Activated T-helper 17 cell treated with anti-CD3 and anti-CD28 coated beads, Interleukin-2, amount 50 U/mL, for 72 hours (primary cell): Measurements from ENCODE around the gene FARP1. TPM values are rescaled to one million over a fixed set of nuclear protein-coding genes. Genes with fewer than 3 reads are reported as not detected.

Experiments
- ATAC-seq: fragments of 150-1000 bp; cut with Tn5 transposase; replicated peaks from 2 replicates; pipeline ENCODE4 v1.10.0; 2021; ENCODE audit warnings: mild to moderate bottlenecking, moderate library complexity
- H3K27ac Mint-ChIP-seq: one replicate; pipeline ENCODE4 v1.8.0; 2022; ENCODE audit warnings: mixed read lengths
- H3K27me3 Mint-ChIP-seq: one replicate; pipeline ENCODE4 v1.8.0; 2022; ENCODE audit warnings: mixed read lengths
- H3K36me3 Mint-ChIP-seq: one replicate; pipeline ENCODE4 v1.8.0; 2022; ENCODE audit warnings: low read depth, mild to moderate bottlenecking, mixed read lengths
- H3K4me1 Mint-ChIP-seq: one replicate; pipeline ENCODE4 v1.8.0; 2022; ENCODE audit warnings: mixed read lengths
- H3K4me3 Mint-ChIP-seq: one replicate; pipeline ENCODE4 v1.8.0; 2022; ENCODE audit warnings: mild to moderate bottlenecking, mixed read lengths
- H3K9me3 Mint-ChIP-seq: one replicate; pipeline ENCODE4 v1.8.0; 2022; ENCODE audit warnings: mixed read lengths
- total RNA-seq, 2 donors: library from RNA; stranded (reverse); gene quantifications; one replicate each; pipeline ENCODE4 v1.2.3, GENCODE V29; 2022

The FARP1 gene
- total RNA-seq, 2 donors from 2014 or later: 1.1 to 1.7 TPM

- no peak overlapping the region for H3K27ac Mint-ChIP-seq
- ATAC-seq: no peak
Observed at GRCh38 chr13:98318263-98318878, 175.5 kb downstream of the FARP1 start.

GRCh38 chr13:98320561-98321105 is 177.7 kb downstream of the FARP1 start:
- Mint-ChIP-seq H3K27me3 (peaks cover 25% of the 10 kb centered on the region), H3K27ac (no peak overlapping the region), H3K36me3 (no peaks in the 10 kb centered on the region), H3K9me3 (no peaks in the 10 kb centered on the region), H3K4me3 (no peak overlapping the region), H3K4me1 (no peaks in the 10 kb centered on the region)
- ATAC-seq: no peak

More at GRCh38 chr13:98318263-98318878, 175.5 kb downstream of the FARP1 start:
- peaks cover 19% of the 10 kb centered on the region for H3K27me3 Mint-ChIP-seq
- no peak overlapping the region for H3K4me3 Mint-ChIP-seq
- H3K36me3 Mint-ChIP-seq: no peaks in the 10 kb centered on the region
- H3K4me1 Mint-ChIP-seq: no peaks in the 10 kb centered on the region
- no peaks in the 10 kb centered on the region for H3K9me3 Mint-ChIP-seq

- Mint-ChIP-seq H3K27ac (no peak overlapping the region), H3K9me3 (no peaks in the 10 kb centered on the region), H3K27me3 (peaks cover 26% of the 10 kb centered on the region), H3K4me1 (no peaks in the 10 kb centered on the region), H3K36me3 (no peaks in the 10 kb centered on the region), H3K4me3 (no peak overlapping the region)
- ATAC-seq: no peak
Observed at GRCh38 chr13:98321395-98321794, 178.5 kb downstream of the FARP1 start.

- Mint-ChIP-seq H3K27me3 (peaks cover 27% of the 10 kb centered on the region), H3K9me3 (no peaks in the 10 kb centered on the region), H3K4me1 (no peaks in the 10 kb centered on the region), H3K4me3 (no peak overlapping the region), H3K36me3 (no peaks in the 10 kb centered on the region), H3K27ac (no peak overlapping the region)
- ATAC-seq: no peak
Observed at GRCh38 chr13:98322091-98322718, 179.3 kb downstream of the FARP1 start.

GRCh38 chr13:98324105-98324504 is 181.2 kb downstream of the FARP1 start:
- no peak for ATAC-seq
- no peaks in the 10 kb centered on the region for H3K9me3 Mint-ChIP-seq
- peaks cover 24% of the 10 kb centered on the region for H3K27me3 Mint-ChIP-seq
- no peaks in the 10 kb centered on the region for H3K4me1 Mint-ChIP-seq
- no peak overlapping the region for H3K27ac Mint-ChIP-seq
- no peaks in the 10 kb centered on the region for H3K36me3 Mint-ChIP-seq
- no peak overlapping the region for H3K4me3 Mint-ChIP-seq

DNA sequence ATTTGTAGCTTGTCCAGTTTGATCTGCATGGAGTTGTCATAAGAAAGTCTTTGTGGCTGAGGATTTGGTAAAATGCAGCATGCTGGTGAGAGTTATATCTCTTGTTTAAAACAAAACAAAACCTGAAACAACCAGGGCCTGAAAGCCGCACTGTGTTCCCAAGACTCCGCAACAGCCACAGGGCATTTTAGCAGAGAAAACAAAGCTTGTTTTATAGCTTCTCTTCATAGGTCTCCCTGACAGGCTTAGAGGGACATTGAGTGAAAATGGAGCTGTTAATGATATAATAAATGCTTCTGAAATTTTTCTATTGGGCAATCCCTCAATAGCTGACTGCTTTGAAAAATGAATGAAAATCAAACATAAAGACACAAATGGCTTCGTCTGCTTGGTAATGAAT is 182.8 kb downstream of the FARP1 start:
- Mint-ChIP-seq H3K4me3 (no peak overlapping the region), H3K27me3 (peaks cover 28% of the 10 kb centered on the region), H3K9me3 (no peaks in the 10 kb centered on the region), H3K4me1 (no peaks in the 10 kb centered on the region), H3K36me3 (no peaks in the 10 kb centered on the region), H3K27ac (no peak overlapping the region)
- ATAC-seq: no peak

DNA sequence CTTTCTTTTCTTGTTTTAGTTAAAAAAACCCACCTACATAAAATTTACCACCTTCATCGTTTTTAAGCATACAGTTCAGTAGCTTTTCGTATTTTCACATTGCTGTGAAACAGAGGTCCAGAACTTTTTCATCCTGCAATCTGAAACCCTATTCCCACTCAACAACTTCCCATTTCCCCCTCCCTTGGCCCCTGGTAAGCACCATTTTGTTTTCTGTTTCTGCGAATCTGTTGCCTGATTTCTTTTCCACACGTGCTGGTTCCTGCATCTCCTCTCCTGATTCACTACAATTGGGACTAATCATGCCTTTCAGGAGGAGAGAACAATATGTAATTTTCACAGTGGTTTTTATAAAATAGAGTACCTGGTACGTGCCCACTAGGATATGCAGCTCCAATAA is 183.4 kb downstream of the FARP1 start:
- no peak overlapping the region for H3K27ac Mint-ChIP-seq
- no peaks in the 10 kb centered on the region for H3K4me1 Mint-ChIP-seq

DNA sequence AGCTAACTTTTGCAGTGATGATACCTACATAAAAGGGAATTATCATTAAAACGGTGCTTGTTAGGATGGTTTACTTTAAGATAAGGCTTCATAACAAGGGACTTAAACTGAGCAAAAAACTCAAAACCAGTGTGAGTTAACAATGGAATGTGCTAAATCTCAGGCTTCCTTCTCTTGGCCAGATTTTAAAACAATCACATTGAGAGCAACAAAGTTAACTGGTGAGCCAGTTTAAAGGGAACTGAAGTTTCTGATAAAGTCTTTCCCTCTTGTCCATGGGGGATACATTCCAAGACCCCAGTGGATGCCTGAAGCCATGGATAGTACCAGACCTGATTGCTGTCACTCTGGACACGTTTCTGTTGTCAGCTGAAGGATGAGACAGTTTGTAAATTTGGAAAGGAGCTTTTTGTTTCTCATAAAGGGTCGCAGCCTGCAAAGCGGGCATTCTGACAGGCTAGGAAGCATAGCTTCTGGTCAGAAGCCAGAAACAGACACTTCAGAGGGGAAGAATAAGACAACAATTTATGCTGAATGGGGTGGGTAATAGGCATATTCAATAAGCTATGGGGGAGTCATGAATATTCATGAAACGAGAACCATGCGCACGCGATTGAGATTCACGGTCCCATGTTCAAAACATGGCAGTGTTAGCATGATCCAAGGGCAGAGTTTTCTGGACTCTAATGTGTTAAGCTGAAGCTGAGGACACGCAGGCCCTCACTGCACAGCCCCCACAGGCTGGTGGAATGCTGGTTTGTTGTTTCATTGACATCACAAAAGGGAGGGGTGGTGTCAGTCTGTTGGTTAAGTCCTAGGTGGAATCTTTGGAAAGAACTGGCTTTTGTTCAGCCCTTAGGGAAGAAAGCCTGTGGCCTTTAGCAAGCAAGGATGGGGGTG is 184.7 kb downstream of the FARP1 start:
- Mint-ChIP-seq H3K9me3 (no peaks in the 10 kb centered on the region), H3K4me3 (no peak overlapping the region), H3K27ac (no peak overlapping the region), H3K27me3 (peaks cover 31% of the 10 kb centered on the region), H3K36me3 (no peaks in the 10 kb centered on the region), H3K4me1 (no peaks in the 10 kb centered on the region)
- ATAC-seq: no peak

More for the DNA sequence above, 183.4 kb downstream of the FARP1 start:
- ATAC-seq: no peak
- Mint-ChIP-seq H3K36me3 (no peaks in the 10 kb centered on the region), H3K9me3 (no peaks in the 10 kb centered on the region), H3K4me3 (no peak overlapping the region), H3K27me3 (peaks cover 25% of the 10 kb centered on the region)

- Mint-ChIP-seq H3K36me3 (no peaks in the 10 kb centered on the region), H3K27ac (no peak overlapping the region), H3K4me1 (no peaks in the 10 kb centered on the region), H3K27me3 (peaks cover 34% of the 10 kb centered on the region), H3K9me3 (no peaks in the 10 kb centered on the region), H3K4me3 (no peak overlapping the region)
- ATAC-seq: no peak
Observed at GRCh38 chr13:98328511-98328910, 185.6 kb downstream of the FARP1 start.

DNA sequence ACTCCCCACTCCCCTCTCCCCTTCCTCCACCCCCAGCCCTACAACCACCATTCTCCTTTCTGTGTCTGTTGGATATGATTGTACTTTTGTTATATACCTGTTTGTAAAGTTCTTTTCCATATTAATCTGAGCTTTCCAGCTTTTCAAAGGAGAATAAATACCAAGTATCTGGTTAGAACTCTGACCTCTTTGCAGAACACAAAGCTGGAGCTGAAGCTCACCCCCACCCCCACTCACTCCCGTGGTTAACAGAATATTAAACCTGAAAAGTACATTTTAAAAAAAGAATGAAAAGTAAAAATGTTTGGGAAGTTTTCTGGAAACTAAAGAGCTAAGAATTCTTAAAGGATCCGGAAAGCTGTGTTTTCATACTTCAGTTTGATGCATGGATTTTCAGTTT is 189.3 kb downstream of the FARP1 start:
- Mint-ChIP-seq H3K9me3 (no peaks in the 10 kb centered on the region), H3K4me3 (no peak overlapping the region), H3K27me3 (peaks cover 31% of the 10 kb centered on the region), H3K36me3 (no peaks in the 10 kb centered on the region), H3K27ac (no peak overlapping the region), H3K4me1 (no peaks in the 10 kb centered on the region)
- no peak for ATAC-seq

GRCh38 chr13:98332691-98333090 is 189.8 kb downstream of the FARP1 start:
- Mint-ChIP-seq H3K27ac (no peak overlapping the region), H3K4me1 (no peaks in the 10 kb centered on the region), H3K36me3 (no peaks in the 10 kb centered on the region), H3K4me3 (no peak overlapping the region), H3K9me3 (no peaks in the 10 kb centered on the region), H3K27me3 (peaks cover 35% of the 10 kb centered on the region)
- ATAC-seq: no peak

DNA sequence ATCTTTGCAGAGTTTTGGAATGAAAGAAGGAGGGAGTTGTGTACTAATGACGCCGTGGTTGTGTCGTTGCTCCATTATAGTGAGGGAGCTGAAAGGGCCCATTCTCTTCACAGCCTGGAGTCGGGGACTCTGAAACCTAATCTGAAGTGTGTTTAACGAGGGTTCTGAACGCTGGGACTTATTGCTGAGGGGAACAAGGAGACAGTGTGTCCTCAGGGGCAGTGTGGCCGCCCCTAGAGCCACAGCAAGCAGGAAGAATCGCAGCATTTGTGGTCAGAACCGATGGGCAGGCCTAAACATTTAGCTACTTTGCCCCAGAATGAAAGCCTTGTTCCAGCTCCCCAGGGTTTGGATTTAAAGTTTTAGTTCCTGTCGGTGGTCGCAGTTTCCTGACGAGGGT is 190.6 kb downstream of the FARP1 start:
- Mint-ChIP-seq H3K4me1 (no peaks in the 10 kb centered on the region), H3K9me3 (no peaks in the 10 kb centered on the region), H3K36me3 (no peaks in the 10 kb centered on the region), H3K27ac (no peak overlapping the region), H3K4me3 (no peak overlapping the region), H3K27me3 (peaks cover 38% of the 10 kb centered on the region)
- no peak for ATAC-seq

DNA sequence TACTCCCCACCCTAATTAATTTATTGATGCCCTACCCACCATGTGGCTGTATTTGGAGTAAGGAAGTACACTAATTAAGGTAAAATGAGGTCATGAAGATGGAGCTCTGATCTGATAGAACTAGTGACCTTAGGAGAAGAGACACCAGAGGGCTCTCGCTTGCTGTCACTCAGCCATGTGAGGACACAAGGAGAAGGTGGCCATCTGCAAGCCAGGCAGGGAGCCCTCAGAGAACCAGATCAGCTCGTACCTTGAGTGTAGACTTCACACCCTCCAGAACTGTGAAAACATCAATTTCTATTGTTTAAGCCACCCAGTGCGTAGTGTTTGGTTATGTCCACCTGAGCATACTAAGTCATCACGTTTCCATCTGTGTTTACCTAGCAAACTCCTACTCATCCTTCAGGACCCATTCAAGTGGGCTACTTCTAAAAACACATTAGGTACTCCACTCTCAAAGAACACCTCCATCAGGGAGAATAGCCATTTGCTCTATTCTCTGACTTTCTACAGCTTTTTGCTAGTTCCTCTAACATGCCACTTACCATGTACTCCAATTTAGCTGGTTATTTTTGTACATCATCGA is 191.8 kb downstream of the FARP1 start:
- no peak overlapping the region for H3K4me3 Mint-ChIP-seq
- H3K36me3 Mint-ChIP-seq: no peaks in the 10 kb centered on the region
- no peaks in the 10 kb centered on the region for H3K9me3 Mint-ChIP-seq
- H3K27me3 Mint-ChIP-seq: peaks cover 42% of the 10 kb centered on the region
- no peak overlapping the region for H3K27ac Mint-ChIP-seq
- no peaks in the 10 kb centered on the region for H3K4me1 Mint-ChIP-seq
- no peak for ATAC-seq

DNA sequence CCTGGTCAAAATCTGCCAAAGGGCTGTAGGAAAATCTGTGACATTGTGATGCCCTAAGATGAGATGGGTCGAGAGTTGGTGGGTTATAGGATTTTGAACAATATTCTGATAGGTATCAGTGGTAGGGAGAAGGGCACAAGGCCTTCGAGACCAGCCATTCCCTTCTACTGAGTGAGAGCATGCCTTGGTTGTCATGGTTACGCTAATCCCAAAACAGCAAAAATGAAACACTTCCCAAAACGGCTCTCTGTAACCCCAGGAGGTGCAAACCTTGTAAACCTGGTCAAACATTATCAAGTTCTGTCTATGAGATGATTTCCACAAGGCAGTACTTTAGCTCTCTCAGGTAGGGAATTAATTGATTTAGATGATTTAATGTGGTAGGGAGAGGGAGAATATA is 192.8 kb downstream of the FARP1 start:
- Mint-ChIP-seq H3K4me3 (no peak overlapping the region), H3K4me1 (no peaks in the 10 kb centered on the region), H3K27me3 (peaks cover 39% of the 10 kb centered on the region), H3K36me3 (no peaks in the 10 kb centered on the region), H3K27ac (no peak overlapping the region), H3K9me3 (no peaks in the 10 kb centered on the region)
- no peak for ATAC-seq
